Activated CD4-positive, alpha-beta T cell treated with anti-CD3 and anti-CD28 coated beads, Interleukin-2, amount 50 U/mL, for 48 hours (primary cell): ENCODE data around the gene FAM135A.

Experiments used
- DNase-seq, 2 experiments: peaks; one replicate each; pipeline ENCODE4 v3.0.0-alpha.2; 2020

Gene FAM135A

DNA sequence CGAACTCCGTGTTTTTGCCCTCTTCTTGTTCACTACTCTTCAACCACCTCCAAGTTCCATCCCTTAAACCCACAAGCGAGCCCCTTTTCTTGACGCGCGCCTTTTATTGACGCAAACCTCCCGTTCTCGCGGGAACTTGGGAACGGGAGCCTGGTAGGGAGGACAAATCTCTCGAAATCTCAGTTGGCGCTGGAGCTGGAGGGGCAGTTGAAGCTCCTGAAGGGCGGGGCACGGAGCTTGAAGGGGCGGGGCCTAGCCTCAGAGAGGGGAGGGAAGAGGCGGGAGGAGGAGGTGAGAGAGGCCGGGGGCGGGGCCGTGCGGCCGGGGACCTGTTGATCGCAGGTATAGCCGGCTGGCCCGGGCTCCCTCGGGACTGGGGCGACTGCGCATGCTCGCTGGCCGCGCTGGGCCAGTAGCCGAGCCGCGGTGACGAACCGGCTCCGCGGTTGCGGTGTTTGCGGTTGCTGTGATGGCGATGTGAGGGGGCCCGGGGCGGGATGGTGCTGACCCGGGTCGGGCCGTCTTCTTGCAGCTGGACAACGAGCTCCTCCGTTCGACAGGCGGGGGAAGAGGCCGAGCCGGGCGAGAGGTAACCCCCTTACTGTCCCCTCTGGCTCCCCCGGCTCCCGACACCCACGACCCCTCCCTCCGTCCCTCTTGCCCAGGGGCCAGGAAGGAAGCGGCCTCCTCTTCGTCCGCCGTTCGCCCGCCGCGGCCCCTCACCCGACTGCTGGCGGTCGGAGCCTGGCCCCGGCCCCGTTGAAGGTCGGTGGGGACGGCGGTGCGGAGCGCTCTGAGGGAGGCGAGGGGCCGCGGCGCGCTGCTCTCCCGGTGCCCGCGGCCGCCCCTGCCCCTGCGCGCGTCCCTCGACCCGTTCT, at the start of gene FAM135A:
Gene FAM135A, plus strand, starts transcription at position 395 of the 878 bp plus-strand sequence. CDS start 14,835 bp downstream, outside the sequence.
- peak; percentile 96 to 97 for DNase-seq

DNA sequence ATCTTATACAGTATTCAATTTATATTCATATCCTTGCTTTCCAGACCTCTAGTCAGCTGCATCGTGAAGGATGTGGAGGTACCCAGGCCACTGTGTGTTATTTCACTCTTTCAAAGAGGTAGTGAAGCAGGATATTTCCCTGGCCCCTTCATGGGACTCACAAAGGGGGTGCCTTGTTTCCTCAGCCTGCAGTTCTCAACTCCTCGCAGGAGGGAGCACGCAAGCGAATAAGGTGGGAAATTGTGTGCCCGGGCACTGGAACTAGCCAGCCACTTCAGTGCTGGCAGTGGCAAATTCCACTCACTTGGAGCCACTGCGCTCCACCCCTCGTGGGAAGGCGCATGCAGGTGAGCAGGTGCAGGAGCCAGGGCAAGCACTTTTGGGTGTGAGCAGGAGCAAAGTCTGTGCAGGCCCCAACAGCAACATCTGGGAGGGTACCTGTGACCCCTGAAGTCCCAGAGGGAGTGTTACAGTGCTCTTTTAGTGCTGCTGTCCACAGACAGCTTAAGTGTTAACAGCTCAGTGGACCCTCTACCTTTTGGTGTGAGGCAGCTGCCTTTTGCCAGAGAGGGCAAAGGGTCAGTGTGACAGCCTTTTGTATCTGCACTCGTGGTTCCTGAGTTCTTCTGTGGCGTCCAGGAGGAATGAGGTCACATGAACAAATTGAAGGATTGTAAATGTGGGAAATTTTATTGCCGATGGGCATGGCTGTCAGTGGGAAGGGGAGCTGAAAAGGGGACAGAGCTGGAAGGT, 49.4 kb upstream of the FAM135A start:
- no peak for DNase-seq

- DNase-seq: peak; percentile 62 to 67
These were observed 43.9 kb upstream of the FAM135A start for GRCh38 chr6:70369332-70369950.

- DNase-seq: no peak
These were observed 42.8 kb upstream of the FAM135A start for GRCh38 chr6:70370496-70370895.

- no peak for DNase-seq
These were observed 41.7 kb upstream of the FAM135A start for GRCh38 chr6:70371454-70372105.

- no peak for DNase-seq
These were observed 38.1 kb upstream of the FAM135A start for GRCh38 chr6:70375166-70375565.

DNA sequence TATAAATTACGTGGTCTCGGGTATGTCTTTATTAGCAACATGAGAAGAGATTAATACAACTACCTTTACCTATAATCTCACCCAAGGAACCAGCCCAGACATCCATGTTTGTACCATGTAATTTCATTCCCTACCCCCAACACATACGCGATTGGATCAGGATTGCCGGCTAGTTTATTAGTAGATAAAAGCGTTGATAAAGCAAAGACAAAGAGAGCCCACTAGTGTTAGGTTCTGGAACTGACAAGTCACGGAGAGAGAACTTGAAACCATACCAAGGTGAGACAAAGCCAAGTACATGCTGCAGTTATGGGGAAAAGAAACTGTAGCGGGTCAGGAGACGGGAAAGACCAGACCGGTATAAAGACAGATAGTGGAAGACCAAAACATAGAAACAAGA, 37.4 kb upstream of the FAM135A start:
- no peak for DNase-seq

DNA sequence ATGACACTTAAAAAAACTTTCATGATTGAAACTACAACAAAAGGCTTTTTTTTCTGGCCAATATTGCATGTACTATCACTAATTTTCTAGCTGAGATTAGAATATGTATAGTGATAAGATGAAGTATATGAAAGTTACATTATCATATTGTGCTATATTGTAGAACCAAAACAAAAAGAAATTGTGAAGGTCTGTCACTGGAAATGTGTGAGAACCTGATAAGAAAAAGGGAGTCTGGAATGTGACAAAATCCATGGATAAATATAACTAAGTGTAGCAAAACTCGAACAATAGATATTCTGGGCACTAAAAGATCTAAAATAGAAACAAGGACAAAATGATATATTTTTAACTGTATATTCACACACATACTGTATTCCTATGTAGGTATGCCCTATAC, 36.7 kb upstream of the FAM135A start:
- no peak for DNase-seq

DNA sequence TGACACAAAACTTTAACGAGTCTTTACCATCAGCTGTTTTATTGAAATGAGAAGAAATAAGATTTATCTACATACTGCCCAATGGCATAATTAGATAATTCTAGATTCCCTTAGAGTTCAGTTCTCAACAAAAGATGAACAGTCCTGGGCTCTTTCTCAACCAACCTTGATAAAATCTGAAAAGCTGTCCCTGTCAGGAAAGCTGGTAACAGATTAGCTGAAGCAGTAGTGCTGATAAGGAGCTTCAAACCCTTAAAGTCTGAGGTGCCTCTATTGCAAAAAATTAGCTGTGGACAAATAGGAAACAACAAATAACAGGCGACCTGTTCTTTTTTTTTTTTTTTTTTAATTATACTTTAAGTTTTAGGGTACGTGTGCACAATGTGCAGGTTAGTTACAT, 35.9 kb upstream of the FAM135A start:
- no peak for DNase-seq

- DNase-seq: no peak
These were observed 33.8 kb upstream of the FAM135A start for GRCh38 chr6:70379473-70380013.

DNA sequence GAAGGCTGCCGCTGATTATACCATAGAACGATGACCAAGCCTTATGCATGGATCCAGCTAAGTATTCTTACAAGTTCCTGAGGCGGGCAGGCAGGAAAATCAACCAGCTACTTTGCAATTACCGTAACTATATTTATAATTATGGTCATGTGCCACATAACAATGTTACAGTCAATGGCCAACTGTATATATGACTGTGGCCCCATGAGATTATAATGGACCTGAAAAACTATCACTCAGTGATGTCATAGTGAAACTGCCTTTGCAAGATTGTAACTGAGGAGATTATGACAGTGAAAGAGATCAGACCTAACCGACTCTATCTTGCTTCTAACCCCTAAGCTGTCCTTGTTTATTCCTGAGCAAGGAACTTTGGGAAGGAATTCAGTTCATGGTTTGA, 33.1 kb upstream of the FAM135A start:
- DNase-seq: no peak

DNA sequence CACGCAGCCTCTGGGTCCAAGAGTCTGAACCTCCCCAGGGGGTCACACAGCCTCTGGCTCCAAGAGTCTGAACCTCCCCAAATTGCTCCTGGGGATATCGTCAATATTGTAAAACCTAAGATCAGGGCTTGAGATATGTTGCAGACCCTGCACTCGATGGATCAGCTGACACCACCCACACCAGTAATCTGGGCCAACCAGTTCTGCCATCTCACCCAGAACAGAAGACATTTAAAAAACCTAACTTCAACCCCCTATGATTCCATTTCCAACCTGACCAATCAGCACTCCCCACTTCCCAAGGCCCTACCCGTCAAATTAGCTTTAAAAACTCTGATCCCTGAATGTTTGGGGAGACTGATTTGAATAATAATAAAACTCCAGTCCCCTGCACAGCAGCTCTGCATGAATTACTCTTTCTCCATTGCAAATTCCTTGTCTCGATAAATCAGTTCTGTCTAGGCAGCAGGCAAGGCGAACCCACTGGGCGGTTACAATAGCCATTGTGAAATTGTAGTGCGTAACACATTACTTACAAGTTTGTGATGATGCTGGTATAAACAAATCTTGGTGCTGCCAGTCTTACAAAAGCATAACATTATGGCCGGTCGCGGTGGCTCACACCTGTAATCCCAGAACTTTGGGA, 32.4 kb upstream of the FAM135A start:
- DNase-seq: no peak

DNA sequence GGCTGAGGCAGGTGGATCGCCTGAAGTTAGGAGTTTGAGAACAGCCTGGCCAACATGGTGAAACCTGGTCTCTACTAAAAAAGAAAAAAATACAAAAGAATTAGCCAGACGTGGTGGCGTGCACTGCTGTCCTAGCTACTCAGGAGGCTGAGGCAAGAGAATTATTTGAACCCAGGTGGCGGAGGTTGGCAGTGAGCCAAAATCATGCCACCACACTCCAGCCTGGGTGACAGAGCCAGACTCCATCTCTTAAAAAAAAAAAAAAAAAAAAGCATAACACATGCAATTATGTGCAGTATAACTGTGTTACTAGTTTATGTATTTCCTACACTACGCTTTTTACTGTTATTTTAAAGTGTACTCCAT, 31.9 kb upstream of the FAM135A start:
- no peak for DNase-seq

DNA sequence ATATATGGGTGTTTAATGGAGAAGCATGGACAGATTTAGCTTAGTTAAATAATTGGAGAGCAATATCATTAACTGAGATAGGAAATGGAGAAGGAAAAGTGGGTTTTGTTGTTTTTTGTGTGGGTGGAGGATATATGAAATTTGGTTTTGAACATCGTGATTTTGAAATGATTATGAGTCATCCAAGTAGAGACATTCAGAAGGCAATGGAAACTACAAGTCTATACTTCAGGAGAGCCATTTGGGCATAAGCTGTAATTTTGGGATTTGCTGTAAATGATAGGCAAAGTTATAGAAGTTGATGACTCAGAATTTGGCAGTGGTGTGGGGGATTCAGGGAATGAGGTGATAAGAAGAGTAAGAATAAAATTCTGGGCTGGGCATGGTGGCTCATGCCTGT, 27.4 kb upstream of the FAM135A start:
- no peak for DNase-seq

DNA sequence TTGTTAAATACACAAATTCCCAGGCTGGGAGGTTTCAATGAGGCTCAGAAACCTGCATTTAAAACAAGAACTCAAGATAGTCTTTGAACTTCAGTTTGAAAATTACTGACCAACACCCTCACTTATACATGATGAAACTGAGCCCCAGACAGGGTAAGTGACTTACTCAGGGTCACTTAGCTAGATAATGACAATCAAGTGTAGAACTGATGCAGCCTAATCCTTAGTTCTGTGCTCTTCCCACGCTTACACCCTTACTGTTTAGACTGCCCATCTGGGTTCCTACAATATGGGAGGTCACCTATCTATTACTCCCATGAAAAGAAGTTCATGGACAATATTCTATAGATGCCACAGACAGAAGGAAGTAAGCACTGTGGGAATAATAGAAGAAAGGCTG, 24.5 kb upstream of the FAM135A start:
- DNase-seq: no peak

GRCh38 chr6:70389261-70389660, 24.0 kb upstream of the FAM135A start:
- DNase-seq: no peak

DNA sequence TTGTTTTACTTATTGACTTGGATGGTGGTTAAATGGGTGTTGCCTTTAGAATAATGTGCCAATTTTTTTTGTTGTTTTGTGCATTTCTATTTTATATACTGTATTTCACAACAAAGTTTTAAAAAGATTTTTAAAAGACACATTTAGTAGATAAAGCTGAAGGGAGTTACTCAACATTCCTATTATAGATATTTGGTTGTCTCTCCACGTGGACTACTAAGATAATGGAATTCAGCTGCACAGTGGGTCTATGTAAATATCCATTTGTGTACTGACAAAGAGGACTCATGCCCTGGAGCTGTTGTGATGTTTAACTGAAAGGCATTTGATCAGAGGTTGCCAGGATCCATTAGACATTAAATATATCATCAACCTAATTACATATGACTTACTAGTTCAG, 23.2 kb upstream of the FAM135A start:
- no peak for DNase-seq

DNA sequence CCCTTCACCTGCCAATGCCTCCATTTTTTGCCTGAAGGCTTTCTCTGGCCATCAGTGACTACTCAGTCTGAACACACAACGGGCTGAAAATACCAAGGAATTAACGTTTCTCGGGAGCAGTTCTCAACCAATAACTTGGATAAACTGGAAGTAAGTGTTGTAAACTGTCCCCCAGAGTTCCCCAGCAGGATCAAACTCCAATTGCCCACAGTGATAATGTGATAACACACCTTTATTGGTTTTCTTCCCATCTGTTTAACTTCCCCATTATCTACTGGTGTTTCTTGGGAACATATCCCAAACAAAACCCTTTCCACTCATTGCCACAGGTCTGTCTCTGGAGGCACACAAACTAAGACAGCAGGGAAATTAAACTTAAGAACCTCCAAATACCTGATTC, 21.8 kb upstream of the FAM135A start:
- no peak for DNase-seq

DNA sequence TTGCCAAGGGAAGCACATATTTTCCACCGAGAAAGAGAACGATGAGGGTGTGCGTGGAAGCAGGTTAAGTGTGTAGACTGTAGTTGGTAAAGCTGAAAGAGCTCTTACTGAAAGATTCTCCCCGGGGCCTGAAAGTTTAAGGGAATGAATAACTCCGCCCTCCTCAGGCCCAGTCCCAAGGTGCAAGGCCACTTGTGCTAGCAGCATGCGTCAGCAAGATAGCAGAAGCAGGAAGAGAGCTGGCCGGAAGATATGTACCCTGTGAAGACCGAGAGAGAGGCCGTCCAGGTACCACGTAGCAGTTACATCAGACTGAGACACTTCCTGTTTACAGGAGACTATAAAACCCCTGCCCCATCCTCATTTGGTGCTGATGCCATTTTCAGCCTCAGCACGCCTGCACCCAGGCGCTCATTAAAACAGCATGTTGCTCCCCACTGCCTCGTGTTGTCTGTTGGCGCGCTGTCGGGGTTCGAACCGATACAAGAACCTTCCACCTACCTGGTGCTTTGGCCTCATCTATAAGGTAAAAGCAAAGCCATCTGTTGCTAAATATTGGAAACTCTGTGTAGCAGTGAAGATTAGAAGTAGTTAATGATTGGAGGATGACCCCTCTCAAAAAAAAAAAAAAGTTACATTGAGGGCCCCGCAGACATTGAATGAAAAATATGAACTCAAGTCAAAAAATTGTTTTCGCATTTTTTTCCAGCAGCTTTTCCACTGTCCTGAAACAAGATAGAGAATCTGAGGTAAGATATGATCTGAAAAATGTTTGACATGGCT, 18.6 kb upstream of the FAM135A start:
- DNase-seq: no peak

DNA sequence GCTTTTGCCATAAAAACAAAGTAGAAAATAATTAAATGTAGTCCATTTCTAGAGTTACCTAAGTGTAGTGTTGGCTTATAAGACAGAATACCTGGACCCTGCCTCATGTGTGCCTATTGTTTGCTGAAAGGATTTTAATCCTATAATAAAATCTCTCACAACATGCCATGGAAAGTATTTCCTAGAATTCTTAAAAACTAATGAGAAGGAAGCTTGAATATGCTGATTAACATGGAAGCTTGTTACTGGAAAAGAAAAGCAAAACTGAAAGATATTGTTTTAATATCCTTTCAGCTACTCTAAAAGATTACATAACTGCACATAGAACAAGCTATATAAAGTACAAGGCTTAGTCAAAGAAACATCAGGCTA, 18.0 kb upstream of the FAM135A start:
- DNase-seq: no peak

DNA sequence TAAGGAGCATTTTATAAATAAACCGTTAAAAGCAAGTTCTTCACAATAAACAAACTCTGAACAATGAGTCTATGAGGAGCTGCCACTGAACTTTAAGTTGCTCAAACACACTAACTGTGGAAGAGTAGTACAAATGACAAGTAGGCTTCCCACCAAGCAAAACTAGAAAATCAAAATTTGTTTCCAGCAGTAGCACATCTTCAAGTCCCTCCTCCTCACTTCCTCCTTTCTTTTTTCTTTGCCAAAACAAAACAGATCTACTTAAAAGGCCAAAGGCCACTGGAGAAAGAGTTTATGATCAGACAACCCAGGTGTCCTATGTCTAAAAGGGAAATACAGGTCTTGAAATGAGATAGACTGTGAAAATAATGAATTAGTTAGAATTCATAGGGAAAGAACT, 17.1 kb upstream of the FAM135A start:
- no peak for DNase-seq
